ENCODE measurements around the gene KLF11.

DNA sequence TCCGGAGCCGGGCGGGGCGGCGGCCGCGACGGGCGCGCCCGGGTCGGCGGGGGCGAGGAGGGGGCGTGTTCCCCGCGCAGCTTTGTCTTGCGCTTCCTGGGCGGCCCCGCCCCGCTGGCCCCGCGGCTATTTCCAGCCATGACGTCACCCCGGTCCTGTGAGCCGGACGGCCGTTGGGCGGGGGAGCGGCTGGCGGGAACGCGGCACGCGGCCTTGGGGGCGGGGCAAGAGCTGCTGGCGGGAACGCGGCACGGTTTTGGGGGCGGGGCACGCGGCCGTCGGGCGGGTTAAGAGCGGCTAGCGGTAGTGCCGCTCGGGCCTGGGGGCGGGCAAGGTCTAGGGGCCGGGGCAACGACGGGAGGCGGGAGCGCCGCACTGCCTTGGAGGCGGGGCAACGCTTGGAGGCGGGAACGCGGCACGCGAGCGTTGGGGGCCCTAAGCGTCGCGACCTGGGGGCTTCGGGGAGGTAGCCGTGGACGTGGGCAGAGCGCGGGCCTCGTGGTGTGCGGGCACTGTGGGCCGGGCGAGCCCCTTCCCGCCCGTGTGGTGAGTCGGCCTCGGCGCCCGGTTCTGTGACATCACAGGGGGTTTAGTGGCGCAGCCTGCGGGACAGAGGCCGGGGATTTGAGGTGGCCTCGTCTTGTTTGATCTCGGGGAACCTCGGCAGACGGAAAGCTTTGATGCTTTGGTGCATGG lies 704 bp downstream of the KLF11 start:
- TF ChIP-seq, protein P1, sequence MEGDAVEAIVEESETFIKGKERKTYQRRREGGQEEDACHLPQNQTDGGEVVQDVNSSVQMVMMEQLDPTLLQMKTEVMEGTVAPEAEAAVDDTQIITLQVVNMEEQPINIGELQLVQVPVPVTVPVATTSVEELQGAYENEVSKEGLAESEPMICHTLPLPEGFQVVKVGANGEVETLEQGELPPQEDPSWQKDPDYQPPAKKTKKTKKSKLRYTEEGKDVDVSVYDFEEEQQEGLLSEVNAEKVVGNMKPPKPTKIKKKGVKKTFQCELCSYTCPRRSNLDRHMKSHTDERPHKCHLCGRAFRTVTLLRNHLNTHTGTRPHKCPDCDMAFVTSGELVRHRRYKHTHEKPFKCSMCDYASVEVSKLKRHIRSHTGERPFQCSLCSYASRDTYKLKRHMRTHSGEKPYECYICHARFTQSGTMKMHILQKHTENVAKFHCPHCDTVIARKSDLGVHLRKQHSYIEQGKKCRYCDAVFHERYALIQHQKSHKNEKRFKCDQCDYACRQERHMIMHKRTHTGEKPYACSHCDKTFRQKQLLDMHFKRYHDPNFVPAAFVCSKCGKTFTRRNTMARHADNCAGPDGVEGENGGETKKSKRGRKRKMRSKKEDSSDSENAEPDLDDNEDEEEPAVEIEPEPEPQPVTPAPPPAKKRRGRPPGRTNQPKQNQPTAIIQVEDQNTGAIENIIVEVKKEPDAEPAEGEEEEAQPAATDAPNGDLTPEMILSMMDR (IDR thresholded peaks at IDR 0.05), result peak in 2 of 7 experiments; percentile 15 to 18
- peak; percentile 58 to 84 (median 72) for TF ChIP-seq POLR2A (IDR thresholded peaks at IDR 0.05)

Data from body of pancreas (tissue), 4 donors.